Activated T-cell treated with anti-CD3 and anti-CD28 coated beads, Interleukin-2, amount 50 U/mL, for 72 hours (primary cell): Measurements from ENCODE around the gene DPF3. TPM values are rescaled to one million over a fixed set of nuclear protein-coding genes. Genes with fewer than 3 reads are reported as not detected.

Experiments used
- ATAC-seq, 2 donors: fragments of 150-1000 bp; cut with Tn5 transposase; replicated peaks in 1 of 2; 2 replicates each; pipeline ENCODE4 v1.10.0; 2021; ENCODE audit warnings: moderate library complexity in 2 of 2, mild to moderate bottlenecking in 1 of 2
- DNase-seq, 2 donors: peaks; one replicate each; pipeline ENCODE4 v3.0.0; 2021 to 2022; ENCODE audit warnings: mixed read lengths in 1 of 2
- H3K27ac Mint-ChIP-seq: one replicate; pipeline ENCODE4 v1.8.0; 2022; ENCODE audit warnings: mild to moderate bottlenecking, moderate library complexity, mixed read lengths
- H3K27me3 Mint-ChIP-seq: one replicate; pipeline ENCODE4 v1.8.0; 2022; ENCODE audit warnings: low read depth, mixed read lengths
- H3K36me3 Mint-ChIP-seq, 2 donors: one replicate each; pipeline ENCODE4 v1.8.0; 2022; ENCODE audit warnings: mixed read lengths in 2 of 2, mild to moderate bottlenecking in 1 of 2; ENCODE audit not compliant: insufficient read depth in 2 of 2
- H3K4me1 Mint-ChIP-seq: one replicate; pipeline ENCODE4 v1.8.0; 2022; ENCODE audit warnings: low read depth, mixed read lengths
- H3K4me3 Mint-ChIP-seq, 2 donors: one replicate each; pipeline ENCODE4 v1.8.0; 2022; ENCODE audit warnings: mild to moderate bottlenecking in 2 of 2, mixed read lengths in 2 of 2, moderate library complexity in 2 of 2
- H3K9me3 Mint-ChIP-seq, 2 donors: one replicate each; pipeline ENCODE4 v1.8.0; 2022; ENCODE audit warnings: mixed read lengths in 2 of 2
- total RNA-seq, 2 donors: library from RNA; stranded (reverse); gene quantifications; one replicate each; pipeline ENCODE4 v1.2.3, GENCODE V29; 2022

Gene DPF3
- total RNA-seq, 2 donors from 2014 or later: 0.23 to 0.62 TPM

DNA sequence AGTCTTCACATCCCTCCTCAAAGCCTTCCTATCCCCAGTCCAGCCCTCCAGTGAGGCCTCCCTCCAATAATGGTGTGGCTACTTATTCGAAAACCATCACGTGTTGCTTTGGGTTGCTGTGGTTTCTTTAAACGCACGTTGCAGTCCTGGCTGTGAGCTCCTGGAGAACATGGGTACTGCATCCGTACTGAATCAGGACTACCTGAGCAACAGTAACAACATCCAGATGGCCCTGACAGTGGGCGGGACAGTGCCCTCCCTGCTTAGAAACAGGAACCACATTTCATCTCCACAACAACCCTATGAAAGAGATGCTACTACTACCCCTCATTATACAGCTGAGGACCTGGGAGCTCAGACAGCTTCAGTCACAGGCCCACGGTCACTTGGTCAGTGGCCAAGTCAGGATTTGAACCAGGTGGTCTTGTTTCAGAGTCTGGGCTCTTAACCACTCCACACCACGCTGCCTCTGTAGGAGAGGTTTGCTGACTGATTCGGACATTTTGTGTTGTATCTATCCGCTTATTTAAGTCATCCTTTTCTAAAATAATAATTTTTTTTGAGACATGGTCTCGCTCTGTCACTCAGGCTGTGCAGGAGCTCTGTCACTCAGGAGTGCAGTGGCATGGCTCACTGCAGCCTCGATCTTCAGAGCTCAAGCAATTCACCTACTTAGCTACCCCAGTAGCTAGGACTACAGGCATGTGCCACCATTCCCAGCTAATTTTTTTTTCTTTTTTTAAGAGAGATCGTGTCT is 104.8 kb downstream of the DPF3 start:
- H3K4me3 Mint-ChIP-seq: no peak overlapping the region
- H3K27ac Mint-ChIP-seq: no peak overlapping the region
- DNase-seq (no peak), ATAC-seq (no peak)
- no peaks in the 10 kb centered on the region for H3K4me1 Mint-ChIP-seq
- no peaks in the 10 kb centered on the region for H3K27me3 Mint-ChIP-seq
- H3K9me3 Mint-ChIP-seq: no peaks in the 10 kb centered on the region
- H3K36me3 Mint-ChIP-seq: no peaks in the 10 kb centered on the region

DNA sequence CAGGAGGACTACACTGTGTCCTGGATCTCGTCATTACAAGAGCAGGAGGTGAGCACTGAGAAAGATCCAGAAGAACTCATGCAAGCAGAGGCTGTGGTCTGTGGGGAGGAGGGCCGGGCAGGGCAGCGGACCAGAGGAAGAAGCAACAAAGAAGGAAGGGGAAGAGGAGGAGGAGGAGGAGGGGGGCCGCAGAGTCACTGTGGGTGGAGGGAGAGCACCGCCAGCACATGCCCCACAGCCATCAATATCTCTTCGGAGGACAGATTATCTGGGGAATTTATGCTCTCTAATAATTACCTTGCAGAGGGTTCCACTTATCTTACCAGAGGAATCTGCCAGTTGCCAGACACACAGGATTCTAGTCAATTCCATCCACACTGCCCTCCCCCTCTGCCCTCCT is 105.6 kb downstream of the DPF3 start:
- no peak for DNase-seq
- Mint-ChIP-seq H3K27ac (no peak overlapping the region), H3K27me3 (no peaks in the 10 kb centered on the region), H3K9me3 (no peaks in the 10 kb centered on the region), H3K4me1 (no peaks in the 10 kb centered on the region), H3K4me3 (no peak overlapping the region), H3K36me3 (no peaks in the 10 kb centered on the region)
- ATAC-seq: no peak

GRCh38 chr14:72787841-72788240 is 106.1 kb downstream of the DPF3 start:
- H3K4me3 Mint-ChIP-seq: no peak overlapping the region
- H3K9me3 Mint-ChIP-seq: no peaks in the 10 kb centered on the region
- no peaks in the 10 kb centered on the region for H3K36me3 Mint-ChIP-seq
- H3K27ac Mint-ChIP-seq: no peak overlapping the region
- H3K4me1 Mint-ChIP-seq: no peaks in the 10 kb centered on the region
- DNase-seq: no peak
- no peak for ATAC-seq
- no peaks in the 10 kb centered on the region for H3K27me3 Mint-ChIP-seq

GRCh38 chr14:72786378-72787350 is 107.2 kb downstream of the DPF3 start:
- ATAC-seq (no peak), DNase-seq (no peak)
- no peaks in the 10 kb centered on the region for H3K4me1 Mint-ChIP-seq
- H3K36me3 Mint-ChIP-seq: no peaks in the 10 kb centered on the region
- no peak overlapping the region for H3K4me3 Mint-ChIP-seq
- H3K27me3 Mint-ChIP-seq: no peaks in the 10 kb centered on the region
- H3K27ac Mint-ChIP-seq: no peak overlapping the region
- H3K9me3 Mint-ChIP-seq: no peaks in the 10 kb centered on the region

DNA sequence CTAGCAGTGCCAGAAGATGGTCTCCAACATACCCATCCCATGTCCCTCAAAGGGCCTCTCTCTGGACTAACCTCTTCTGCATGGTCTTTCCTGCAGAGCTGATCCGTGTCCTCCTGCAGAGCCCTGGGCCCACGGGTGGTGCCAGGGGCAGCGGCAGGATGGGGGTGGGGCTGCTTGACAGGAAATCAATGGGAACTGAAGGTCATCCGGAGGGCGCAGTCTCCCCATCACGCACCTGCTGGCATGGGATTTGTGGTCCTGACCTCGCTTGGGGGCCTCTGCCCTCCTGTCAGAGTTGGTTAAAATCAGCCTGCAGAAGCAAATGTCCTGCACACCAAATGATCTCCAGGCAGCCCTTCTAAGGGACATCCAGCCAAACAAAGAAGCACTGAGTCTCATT is 110.2 kb downstream of the DPF3 start:
- Mint-ChIP-seq H3K27me3 (no peaks in the 10 kb centered on the region), H3K9me3 (no peaks in the 10 kb centered on the region), H3K27ac (no peak overlapping the region), H3K4me1 (no peaks in the 10 kb centered on the region), H3K4me3 (no peak overlapping the region), H3K36me3 (no peaks in the 10 kb centered on the region)
- DNase-seq (no peak), ATAC-seq (no peak)

- H3K27ac Mint-ChIP-seq: no peak overlapping the region
- no peaks in the 10 kb centered on the region for H3K9me3 Mint-ChIP-seq
These were observed 111.1 kb downstream of the DPF3 start for GRCh38 chr14:72782817-72783216.

GRCh38 chr14:72781561-72782508 is 112.1 kb downstream of the DPF3 start:
- peaks cover 2 to 5% of the 10 kb centered on the region in 2 donors for H3K36me3 Mint-ChIP-seq
- DNase-seq: no peak
- peaks cover 5% of the 10 kb centered on the region for H3K4me1 Mint-ChIP-seq

More at GRCh38 chr14:72782817-72783216, 111.1 kb downstream of the DPF3 start:
- Mint-ChIP-seq H3K4me3 (no peak overlapping the region), H3K36me3 (peaks cover 0 to 1% of the 10 kb centered on the region in 2 donors), H3K4me1 (no peaks in the 10 kb centered on the region), H3K27me3 (no peaks in the 10 kb centered on the region)
- ATAC-seq: no peak
- no peak for DNase-seq

DNA sequence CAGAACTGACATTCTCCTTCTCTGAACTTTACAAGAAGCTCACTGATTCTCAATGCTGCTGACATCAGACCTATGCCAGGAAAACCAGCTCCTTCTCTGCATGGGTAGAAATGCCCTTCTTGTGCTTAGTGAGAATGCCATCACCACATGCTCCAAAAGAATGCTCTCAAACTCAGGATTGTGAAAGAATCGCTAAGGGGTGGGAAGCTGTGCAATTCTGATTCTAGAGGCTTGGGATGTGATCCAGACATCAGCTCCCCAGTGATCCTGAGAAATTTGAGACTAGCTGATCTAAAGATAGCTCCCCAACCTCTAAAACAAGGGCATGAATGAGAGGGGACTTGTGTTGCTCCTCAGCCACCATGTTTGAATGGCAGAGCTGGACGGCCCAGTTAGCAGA is 113.2 kb downstream of the DPF3 start:
- Mint-ChIP-seq H3K9me3 (peaks cover 2 to 5% of the 10 kb centered on the region in 2 donors), H3K4me1 (peaks cover 11% of the 10 kb centered on the region), H3K27me3 (no peaks in the 10 kb centered on the region)

More at GRCh38 chr14:72781561-72782508, 112.1 kb downstream of the DPF3 start:
- Mint-ChIP-seq H3K4me3 (no peak overlapping the region), H3K27ac (no peak overlapping the region), H3K9me3 (peaks cover 2 to 5% of the 10 kb centered on the region in 2 donors), H3K27me3 (no peaks in the 10 kb centered on the region)
- ATAC-seq: no peak

DNA sequence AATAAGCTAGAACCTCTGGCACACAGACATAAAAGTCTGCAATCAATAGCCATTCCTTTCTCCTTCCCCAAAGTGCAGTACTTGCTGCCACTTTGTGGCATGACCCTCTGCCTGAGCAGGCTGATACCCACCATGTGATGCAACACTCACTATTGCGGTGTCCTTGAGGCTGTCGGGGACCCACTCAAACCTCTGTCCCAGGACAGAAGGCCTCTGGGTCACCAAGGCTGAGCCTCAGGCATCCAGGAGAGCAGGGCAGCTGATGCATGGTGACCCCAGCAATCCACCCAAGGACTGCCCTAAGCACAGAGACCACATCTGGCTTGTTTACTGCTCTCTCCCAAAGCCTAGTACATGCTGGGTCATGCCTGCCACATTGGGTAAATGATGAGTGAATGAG is 114.2 kb downstream of the DPF3 start:
- Mint-ChIP-seq H3K27ac (no peak overlapping the region), H3K36me3 (peaks cover 2 to 5% of the 10 kb centered on the region in 2 donors), H3K4me1 (peaks cover 11% of the 10 kb centered on the region), H3K27me3 (no peaks in the 10 kb centered on the region), H3K9me3 (peaks cover 2 to 5% of the 10 kb centered on the region in 2 donors), H3K4me3 (no peak overlapping the region)
- DNase-seq (no peak), ATAC-seq (no peak)

More for the DNA sequence above, 113.2 kb downstream of the DPF3 start:
- Mint-ChIP-seq H3K27ac (no peak overlapping the region), H3K4me3 (no peak overlapping the region), H3K36me3 (peaks cover 2 to 5% of the 10 kb centered on the region in 2 donors)
- DNase-seq (no peak), ATAC-seq (no peak)

- H3K36me3 Mint-ChIP-seq: peaks cover 2 to 5% of the 10 kb centered on the region in 2 donors
- DNase-seq: no peak
These were observed 116.3 kb downstream of the DPF3 start for GRCh38 chr14:72777636-72778035.

GRCh38 chr14:72776701-72777261 is 117.1 kb downstream of the DPF3 start:
- H3K27me3 Mint-ChIP-seq: no peaks in the 10 kb centered on the region
- DNase-seq (no peak), ATAC-seq (no peak)
- H3K27ac Mint-ChIP-seq: no peak overlapping the region
- H3K4me3 Mint-ChIP-seq: no peak overlapping the region
- peaks cover 2 to 5% of the 10 kb centered on the region in 2 donors for H3K36me3 Mint-ChIP-seq
- H3K9me3 Mint-ChIP-seq: peaks cover 2 to 5% of the 10 kb centered on the region in 2 donors
- H3K4me1 Mint-ChIP-seq: peaks cover 11% of the 10 kb centered on the region

More at GRCh38 chr14:72777636-72778035, 116.3 kb downstream of the DPF3 start:
- no peak for ATAC-seq
- Mint-ChIP-seq H3K27ac (no peak overlapping the region), H3K4me1 (peaks cover 11% of the 10 kb centered on the region), H3K9me3 (peaks cover 2 to 5% of the 10 kb centered on the region in 2 donors), H3K4me3 (no peak overlapping the region), H3K27me3 (no peaks in the 10 kb centered on the region)

- ATAC-seq (no peak), DNase-seq (no peak)
- no peaks in the 10 kb centered on the region for H3K27me3 Mint-ChIP-seq
- peaks cover 11% of the 10 kb centered on the region for H3K4me1 Mint-ChIP-seq
- H3K36me3 Mint-ChIP-seq: peaks cover 2 to 5% of the 10 kb centered on the region in 2 donors
- peaks cover 2 to 5% of the 10 kb centered on the region in 2 donors for H3K9me3 Mint-ChIP-seq
- no peak overlapping the region for H3K27ac Mint-ChIP-seq
- no peak overlapping the region for H3K4me3 Mint-ChIP-seq
These were observed 117.9 kb downstream of the DPF3 start for GRCh38 chr14:72775923-72776554.
